Mesenchymal stem cell (in vitro differentiated cells and primary cell): ENCODE measurements around the gene AKR1C4.

Source experiments
- DNase-seq: peaks from one replicate; pipeline ENCODE4 v3.0.0-alpha.2; 2013
- H2AFZ ChIP-seq: one replicate; pipeline ENCODE4 v1.6.1; 2013; ENCODE audit warnings: low read depth, mild to moderate bottlenecking, control low read depth, inconsistent platforms, low read length, moderate library complexity
- H2AK5ac ChIP-seq: 2 replicates; pipeline ENCODE4 v1.6.1; 2013; ENCODE audit warnings: low read length, moderate library complexity, mild to moderate bottlenecking, inconsistent platforms; ENCODE audit not compliant: severe bottlenecking
- H2BK120ac ChIP-seq: one replicate; pipeline ENCODE4 v1.6.1; 2013; ENCODE audit warnings: low read depth, mild to moderate bottlenecking, inconsistent platforms, low read length, moderate library complexity
- H2BK12ac ChIP-seq, 2 experiments: one replicate each; pipeline ENCODE4 v1.6.1; 2013; ENCODE audit warnings: inconsistent platforms in 2 of 2, low read length in 2 of 2, mild to moderate bottlenecking in 2 of 2, moderate library complexity in 2 of 2, control low read depth in 1 of 2
- H2BK15ac ChIP-seq: one replicate; pipeline ENCODE4 v1.6.1; 2013; ENCODE audit warnings: mild to moderate bottlenecking, low read depth, inconsistent platforms; ENCODE audit not compliant: poor library complexity, severe bottlenecking
- H2BK5ac ChIP-seq: 2 replicates; pipeline ENCODE4 v1.6.1; 2013; ENCODE audit warnings: low read depth, mild to moderate bottlenecking, low read length, control low read depth, inconsistent platforms; ENCODE audit not compliant: poor library complexity, severe bottlenecking
- H3K14ac ChIP-seq, 2 experiments: one replicate each; pipeline ENCODE4 v1.6.1; 2013; ENCODE audit warnings: inconsistent platforms in 2 of 2, low read length in 2 of 2, control low read depth in 1 of 2, mild to moderate bottlenecking in 1 of 2, moderate library complexity in 1 of 2
- H3K18ac ChIP-seq, 2 experiments: one replicate each; pipeline ENCODE4 v1.6.1; 2013; ENCODE audit warnings: inconsistent platforms in 2 of 2, low read length in 2 of 2, control low read depth in 1 of 2, low read depth in 1 of 2, mild to moderate bottlenecking in 1 of 2
- H3K23ac ChIP-seq, 2 experiments: one replicate each; pipeline ENCODE4 v1.6.1; 2013; ENCODE audit warnings: inconsistent platforms in 2 of 2, low read length in 2 of 2, mild to moderate bottlenecking in 2 of 2, moderate library complexity in 2 of 2, control low read depth in 1 of 2
- H3K27ac ChIP-seq: 2 replicates; pipeline ENCODE4 v1.5.1; 2013; ENCODE audit warnings: mild to moderate bottlenecking, moderate library complexity, low read length, control low read depth, inconsistent platforms; ENCODE audit not compliant: poor library complexity, severe bottlenecking
- H3K27me3 ChIP-seq, 2 experiments: 2 replicates each; pipeline versions ENCODE4 v1.6.1 to v1.7.0; 2013; ENCODE audit warnings: low read length in 2 of 2, mild to moderate bottlenecking in 2 of 2, moderate library complexity in 2 of 2, control low read depth in 1 of 2, inconsistent platforms in 1 of 2; ENCODE audit not compliant: control insufficient read depth in 1 of 2, insufficient read depth in 1 of 2
- H3K36me3 ChIP-seq, 2 experiments: 2 replicates each; pipeline versions ENCODE4 v1.6.1 to v1.7.0; 2013; ENCODE audit warnings: low read length in 2 of 2, control low read depth in 1 of 2, inconsistent platforms in 1 of 2, low read depth in 1 of 2, mild to moderate bottlenecking in 1 of 2; ENCODE audit not compliant: insufficient read depth in 2 of 2, control insufficient read depth in 1 of 2
- H3K4ac ChIP-seq, 2 experiments: one replicate each; pipeline ENCODE4 v1.6.1; 2013; ENCODE audit warnings: inconsistent platforms in 2 of 2, low read length in 2 of 2, mild to moderate bottlenecking in 2 of 2, moderate library complexity in 2 of 2, control low read depth in 1 of 2, low read depth in 1 of 2
- H3K4me1 ChIP-seq: 2 replicates; pipeline ENCODE4 v1.6.1; 2013; ENCODE audit warnings: low read depth, low read length, control low read depth; ENCODE audit not compliant: control insufficient read depth, insufficient read depth
- H3K4me2 ChIP-seq: 2 replicates; pipeline ENCODE4 v1.6.1; 2013; ENCODE audit warnings: low read length, mild to moderate bottlenecking, inconsistent platforms; ENCODE audit not compliant: poor library complexity, severe bottlenecking
- H3K4me3 ChIP-seq, 2 experiments: 2 replicates each; pipeline versions ENCODE4 v1.5.1 to v1.7.0; 2013; ENCODE audit warnings: low read length in 2 of 2, mild to moderate bottlenecking in 2 of 2, control low read depth in 1 of 2, low read depth in 1 of 2; ENCODE audit not compliant: insufficient read depth in 1 of 2
- H3K79me1 ChIP-seq: replicated peaks from 2 replicates; pipeline ENCODE4 v1.6.1; 2013; ENCODE audit warnings: mild to moderate bottlenecking, control low read depth, low read length, inconsistent platforms; ENCODE audit not compliant: poor library complexity, severe bottlenecking
- H3K9ac ChIP-seq: 2 replicates; pipeline ENCODE4 v1.7.0; 2013; ENCODE audit warnings: mild to moderate bottlenecking, low read length, moderate library complexity
- H3K9me3 ChIP-seq: 2 replicates; pipeline ENCODE4 v1.7.0; 2013; ENCODE audit warnings: mild to moderate bottlenecking, low read length; ENCODE audit not compliant: control insufficient read depth
- H4K8ac ChIP-seq: one replicate; pipeline ENCODE4 v1.6.1; 2013; ENCODE audit warnings: inconsistent platforms, mild to moderate bottlenecking, low read length, moderate library complexity
- H4K91ac ChIP-seq: one replicate; pipeline ENCODE4 v1.6.1; 2013; ENCODE audit warnings: mild to moderate bottlenecking, low read length, inconsistent platforms

Gene AKR1C4

GRCh38 chr10:5268234-5268633, 71.6 kb downstream of the AKR1C4 start:
- no peak overlapping the region for H2BK5ac ChIP-seq
- H3K9ac ChIP-seq = no peak overlapping the region
- no peak overlapping the region for H3K23ac ChIP-seq
- no peak for DNase-seq
- no peak overlapping the region for H2BK120ac ChIP-seq
- no peak overlapping the region for H3K4ac ChIP-seq
- H3K36me3 ChIP-seq = no peaks in the 10 kb centered on the region
- no peaks in the 10 kb centered on the region for H3K27me3 ChIP-seq
- H3K9me3 ChIP-seq = peaks cover 25% of the 10 kb centered on the region
- H2AFZ ChIP-seq = no peak overlapping the region
- no peaks in the 10 kb centered on the region for H3K4me1 ChIP-seq
- no peak overlapping the region for H4K8ac ChIP-seq
- no peak overlapping the region for H3K4me2 ChIP-seq
- H2AK5ac ChIP-seq = no peak overlapping the region
- H2BK12ac ChIP-seq = no peak overlapping the region
- no peak overlapping the region for H2BK15ac ChIP-seq
- H3K79me1 ChIP-seq = no peaks in the 10 kb centered on the region
- H3K18ac ChIP-seq = no peak overlapping the region
- no peak overlapping the region for H3K14ac ChIP-seq
- no peak overlapping the region for H4K91ac ChIP-seq
- no peak overlapping the region for H3K4me3 ChIP-seq
- H3K27ac ChIP-seq = no peak overlapping the region
